K562 (cell line): ENCODE data around the gene TOMM6. TPM values are rescaled to one million over a fixed set of nuclear protein-coding genes. Genes with fewer than 3 reads are reported as not detected.
A peak's percentile ranks its signal among the peaks of the same experiment; 100 is the strongest.

Experiments used
- ATF1 ChIP-seq, 2 experiments: fragments of 450-650 bp in 1 of 2; IDR thresholded peaks; 2 replicates each; pipeline ENCODE4 v1.6.1; 2016; ENCODE audit warnings: missing compliant biosample characterization in 1 of 2, missing genetic modification characterization in 1 of 2
- ATF7 ChIP-seq: fragments of 450-650 bp; IDR thresholded peaks from 2 replicates; pipeline ENCODE4 v1.7.1; 2014; ENCODE audit warnings: mild to moderate bottlenecking, moderate library complexity
- BCLAF1 ChIP-seq, 2 experiments: fragments of 450-650 bp in 1 of 2; IDR thresholded peaks; 2 replicates each; pipeline ENCODE4 v1.6.1; 2011 to 2017; ENCODE audit warnings: low read depth in 2 of 2, antibody characterized with exemption in 1 of 2, borderline replicate concordance in 1 of 2, low read length in 1 of 2, mild to moderate bottlenecking in 1 of 2, mixed read lengths in 1 of 2; ENCODE audit not compliant: control insufficient read depth in 1 of 2
- BRD4 ChIP-seq: fragments of 200-600 bp; sonication (generic); IDR thresholded peaks from 2 replicates; pipeline ENCODE4 v1.6.1; 2017; ENCODE audit warnings: inconsistent platforms
- CBFB ChIP-seq: sonication (generic); formaldehyde crosslinking; IDR thresholded peaks from 2 replicates; pipeline ENCODE4 v1.4.0; 2020; ENCODE audit warnings: mild to moderate bottlenecking, missing genetic modification reagents
- CHD2 ChIP-seq: IDR thresholded peaks from 2 replicates; pipeline ENCODE4 v1.6.1; 2011; ENCODE audit warnings: low read depth, low read length
- CTBP1 ChIP-seq: fragments of 450-650 bp; IDR thresholded peaks from 2 replicates; pipeline ENCODE4 v1.6.1; 2016; ENCODE audit warnings: borderline replicate concordance
- CXXC5 ChIP-seq: fragments of 250-450 bp; sonication (Bioruptor Pico); IDR thresholded peaks from 2 replicates; pipeline ENCODE4 v1.8.0; 2022; ENCODE audit warnings: inconsistent platforms, mild to moderate bottlenecking, moderate library complexity
- EGR1 ChIP-seq: fragments of 450-650 bp; conservative IDR thresholded peaks from 2 replicates; pipeline ENCODE4 v1.6.1; 2017; ENCODE audit warnings: mild to moderate bottlenecking
- GABPB2 ChIP-seq: fragments of 250-450 bp; sonication (Bioruptor Pico); conservative IDR thresholded peaks from 2 replicates; pipeline ENCODE4 v1.5.1; 2021; ENCODE audit warnings: mild to moderate bottlenecking
- HDAC1 ChIP-seq, 2 experiments: fragments of 450-650 bp; IDR thresholded peaks; 2 replicates each; pipeline ENCODE4 v1.6.1; 2016 to 2017; ENCODE audit warnings: inconsistent platforms in 1 of 2, mild to moderate bottlenecking in 1 of 2, moderate library complexity in 1 of 2
- MAZ ChIP-seq, 2 experiments: fragments of 450-650 bp in 1 of 2; sonication (generic) in 1 of 2; formaldehyde crosslinking; IDR thresholded peaks in 1 of 2; conservative IDR thresholded peaks in 1 of 2; 2 replicates each; pipeline versions ENCODE4 v1.4.0 to v1.5.0; 2020; ENCODE audit warnings: mild to moderate bottlenecking in 1 of 2, missing genetic modification reagents in 1 of 2
- MBD2 ChIP-seq: sonication (generic); IDR thresholded peaks from 2 replicates; pipeline ENCODE4 v1.6.1; 2016; ENCODE audit warnings: low read depth, borderline replicate concordance
- RBBP5 ChIP-seq: fragments of 200-600 bp; sonication (generic); IDR thresholded peaks from 2 replicates; pipeline ENCODE4 v1.6.1; 2012; ENCODE audit warnings: borderline replicate concordance, mild to moderate bottlenecking, low read length, control low read depth, inconsistent platforms; ENCODE audit not compliant: insufficient read depth, poor library complexity, severe bottlenecking
- RBM14 ChIP-seq: fragments of 200-400 bp; formaldehyde crosslinking; IDR thresholded peaks from 2 replicates; pipeline ENCODE4 v1.6.1; 2018; ENCODE audit warnings: low read depth, mild to moderate bottlenecking, low read length, moderate library complexity, borderline replicate concordance; ENCODE audit not compliant: insufficient read depth
- RCOR1 ChIP-seq, 2 experiments: IDR thresholded peaks; 2 replicates each; pipeline ENCODE4 v1.6.1; 2012; ENCODE audit warnings: low read depth in 2 of 2, low read length in 2 of 2, borderline replicate concordance in 1 of 2, improper control_type of control experiment in 1 of 2
- SMARCE1 ChIP-seq: fragments of 450-650 bp; IDR thresholded peaks from 2 replicates; pipeline ENCODE4 v1.7.1; 2016; ENCODE audit warnings: mild to moderate bottlenecking
- STAG1 ChIP-seq: sonication (generic); formaldehyde crosslinking; IDR thresholded peaks from 2 replicates; pipeline ENCODE4 v1.5.0; 2020; ENCODE audit warnings: missing genetic modification reagents, borderline replicate concordance
- TAL1 ChIP-seq: fragments of 450-650 bp; IDR thresholded peaks from 2 replicates; pipeline ENCODE4 v1.6.1; 2016; ENCODE audit warnings: mild to moderate bottlenecking
- TGIF2 ChIP-seq: sonication (generic); formaldehyde crosslinking; IDR thresholded peaks from 2 replicates; pipeline ENCODE4 v1.8.1; 2022; ENCODE audit warnings: mild to moderate bottlenecking, missing genetic modification reagents, moderate library complexity
- ZKSCAN3 ChIP-seq: fragments of 250-450 bp; sonication (Bioruptor Pico); IDR thresholded peaks from 2 replicates; pipeline ENCODE4 v1.4.0; 2020
- ZNF124 ChIP-seq: sonication (generic); formaldehyde crosslinking; IDR thresholded peaks from 2 replicates; pipeline ENCODE4 v1.8.1; 2022; ENCODE audit warnings: missing genetic modification reagents
- ZNF274 ChIP-seq: IDR thresholded peaks from 2 replicates; pipeline ENCODE4 v1.6.1; 2011; ENCODE audit warnings: low read depth, mild to moderate bottlenecking, low read length, moderate library complexity, borderline replicate concordance
- ZNF316 ChIP-seq: fragments of 450-650 bp; IDR thresholded peaks from 2 replicates; pipeline ENCODE4 v1.6.1; 2016
- ZNF436 ChIP-seq: fragments of 250-450, 450-650 bp; sonication (Bioruptor Pico); formaldehyde crosslinking; IDR thresholded peaks from 2 replicates; pipeline ENCODE4 v1.7.0; 2020; ENCODE audit warnings: mild to moderate bottlenecking
- ZNF511 ChIP-seq: sonication (generic); formaldehyde crosslinking; IDR thresholded peaks from 2 replicates; pipeline ENCODE4 v1.8.0; 2022; ENCODE audit warnings: mild to moderate bottlenecking, missing genetic modification reagents
- ZNF695 ChIP-seq: fragments of 450-650 bp; formaldehyde crosslinking; IDR thresholded peaks from 2 replicates; pipeline ENCODE4 v1.4.0; 2020; ENCODE audit warnings: mild to moderate bottlenecking, moderate library complexity
- polyA plus RNA-seq, 8 experiments: library from polyadenylated mRNA; depleted of rRNA in 4 of 8; stranded (reverse) in 5 of 8; unstranded in 3 of 8; fragments of >200 nt; fragmentation: Nextera tagmentation in 2 of 8; fragmentation: Illumina TruSeq in 1 of 8; extraction: Ambion mirVana in 2 of 8; extraction: Trizol in 1 of 8; gene quantifications; 2 replicates each; pipeline versions ENCODE4 v1.2.1 to v1.2.3, GENCODE V29; 2011 to 2014; ENCODE audit warnings: inconsistent platforms in 1 of 8, missing spikeins in 1 of 8
- total RNA-seq, 7 experiments: library from RNA; depleted of rRNA in 6 of 7; stranded (reverse); fragments of >200 nt in 6 of 7; fragmentation: Illumina TruSeq in 2 of 7; extraction: Trizol in 2 of 7; gene quantifications; 2 replicates each; pipeline versions ENCODE4 v1.2.1 to v1.2.3, GENCODE V29; 2011 to 2021; ENCODE audit warnings: low replicate concordance in 1 of 7

Gene TOMM6
- total and polyA plus RNA-seq, 9 of the 15 experiments (the other 6 are each of a cell fraction or from before 2014, with no cell fraction given) = 380 to 2,097 (median 1,065) TPM

- TF ChIP-seq BCLAF1 (IDR thresholded peaks at IDR 0.05; ENCODE audit: borderline replicate concordance in 1 of 2, control insufficient read depth in 1 of 2, low read depth in 2 of 2, low read length in 1 of 2) (no peak), GABPB2 (no peak), TGIF2 (no peak), HDAC1 (IDR thresholded peaks at IDR 0.05) (peak in 1 of 2 experiments; percentile 60; a peak in 2 of 4 replicates), ZNF511 (CRISPR knock-in tag) (no peak; the same call in 1 of the 2 replicates), ZNF274 (no peak), ZKSCAN3 (no peak), CTBP1 (peak; percentile 68), MBD2 (no peak), CXXC5 (CRISPR knock-in tag) (peak; percentile 10; the same call in 1 of the 2 replicates), RCOR1 (IDR thresholded peaks at IDR 0.05; ENCODE audit: borderline replicate concordance in 1 of 2, low read depth in 2 of 2, low read length in 2 of 2) (0 out of 4 replicates have a peak, but pooled peaks of 1 of the 2 experiments have one; percentile 14), ZNF316 (no peak), ZNF695 (CRISPR knock-in tag) (no peak), BRD4 (no peak), CHD2 (0 out of 2 replicates have a peak, but pooled peaks have one; percentile 12), ATF1 (CRISPR knock-in tag; IDR thresholded peaks at IDR 0.05) (no peak), ATF1 (tag; IDR thresholded peaks at IDR 0.05) (no peak), MAZ (CRISPR knock-in tag; conservative IDR thresholded peaks at IDR 0.05 in 1 of 2, IDR thresholded peaks at IDR 0.05 in 1 of 2) (peak in 1 of 2 experiments; percentile 65; a peak in 3 of 4 replicates), SMARCE1 (0 out of 2 replicates have a peak, but pooled peaks have one; percentile 38), ATF7 (no peak; the same call in 1 of the 2 replicates), EGR1 (peak; percentile 50), STAG1 (CRISPR knock-in tag) (no peak), ZNF124 (CRISPR knock-in tag) (no peak), RBM14 (no peak), RBBP5 (peak; percentile 76), CBFB (CRISPR knock-in tag) (no peak), TAL1 (no peak), ZNF436 (CRISPR knock-in tag) (no peak)
Observed at GRCh38 chr6:41780551-41781365, 6.7 kb upstream of the TOMM6 start, which contains the start of gene PRICKLE4 (continued).
